ENCODE results near the gene STX19.
"Not testable (repeated sequence)": the region's sequence is repeated elsewhere in the genome, so short reads cannot be mapped to it uniquely, and the experiment has no call there.

The STX19 gene

DNA sequence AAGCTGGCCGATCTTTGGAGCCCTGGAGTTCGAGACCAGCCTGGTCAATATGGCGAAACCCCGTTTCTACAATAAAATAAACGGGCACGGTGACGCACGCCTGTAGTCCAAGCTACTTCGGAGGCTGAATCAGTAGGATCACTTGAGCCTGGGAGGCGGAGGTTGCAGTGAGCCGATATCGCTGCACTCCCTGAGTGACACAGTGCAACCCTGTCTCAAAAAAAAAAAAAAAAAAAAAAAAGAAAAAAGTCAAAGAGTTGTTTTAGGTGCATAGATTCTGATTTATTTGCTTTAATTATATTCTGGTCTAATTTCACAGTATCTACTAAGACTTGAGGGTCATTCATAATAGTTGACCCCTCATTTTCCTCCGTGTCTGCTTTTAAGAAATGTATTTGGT lies 46.7 kb downstream of the STX19 start:
- Histone ChIP-seq H3K27ac (no peak overlapping the region), H3K27me3 (ENCODE audit: insufficient read depth, low read depth, severe bottlenecking) (no peaks in the 10 kb centered on the region), H3K9me3 (ENCODE audit: severe bottlenecking) (no peaks in the 10 kb centered on the region), H3K4me3 (ENCODE audit: low read depth, low read length) (no peak overlapping the region), H3K36me3 (no peaks in the 10 kb centered on the region)
- TF ChIP-seq, protein P1, sequence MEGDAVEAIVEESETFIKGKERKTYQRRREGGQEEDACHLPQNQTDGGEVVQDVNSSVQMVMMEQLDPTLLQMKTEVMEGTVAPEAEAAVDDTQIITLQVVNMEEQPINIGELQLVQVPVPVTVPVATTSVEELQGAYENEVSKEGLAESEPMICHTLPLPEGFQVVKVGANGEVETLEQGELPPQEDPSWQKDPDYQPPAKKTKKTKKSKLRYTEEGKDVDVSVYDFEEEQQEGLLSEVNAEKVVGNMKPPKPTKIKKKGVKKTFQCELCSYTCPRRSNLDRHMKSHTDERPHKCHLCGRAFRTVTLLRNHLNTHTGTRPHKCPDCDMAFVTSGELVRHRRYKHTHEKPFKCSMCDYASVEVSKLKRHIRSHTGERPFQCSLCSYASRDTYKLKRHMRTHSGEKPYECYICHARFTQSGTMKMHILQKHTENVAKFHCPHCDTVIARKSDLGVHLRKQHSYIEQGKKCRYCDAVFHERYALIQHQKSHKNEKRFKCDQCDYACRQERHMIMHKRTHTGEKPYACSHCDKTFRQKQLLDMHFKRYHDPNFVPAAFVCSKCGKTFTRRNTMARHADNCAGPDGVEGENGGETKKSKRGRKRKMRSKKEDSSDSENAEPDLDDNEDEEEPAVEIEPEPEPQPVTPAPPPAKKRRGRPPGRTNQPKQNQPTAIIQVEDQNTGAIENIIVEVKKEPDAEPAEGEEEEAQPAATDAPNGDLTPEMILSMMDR (IDR thresholded peaks at IDR 0.05; ENCODE audit: low read depth, low read length) = no peak
- no peak for DNase-seq

DNA sequence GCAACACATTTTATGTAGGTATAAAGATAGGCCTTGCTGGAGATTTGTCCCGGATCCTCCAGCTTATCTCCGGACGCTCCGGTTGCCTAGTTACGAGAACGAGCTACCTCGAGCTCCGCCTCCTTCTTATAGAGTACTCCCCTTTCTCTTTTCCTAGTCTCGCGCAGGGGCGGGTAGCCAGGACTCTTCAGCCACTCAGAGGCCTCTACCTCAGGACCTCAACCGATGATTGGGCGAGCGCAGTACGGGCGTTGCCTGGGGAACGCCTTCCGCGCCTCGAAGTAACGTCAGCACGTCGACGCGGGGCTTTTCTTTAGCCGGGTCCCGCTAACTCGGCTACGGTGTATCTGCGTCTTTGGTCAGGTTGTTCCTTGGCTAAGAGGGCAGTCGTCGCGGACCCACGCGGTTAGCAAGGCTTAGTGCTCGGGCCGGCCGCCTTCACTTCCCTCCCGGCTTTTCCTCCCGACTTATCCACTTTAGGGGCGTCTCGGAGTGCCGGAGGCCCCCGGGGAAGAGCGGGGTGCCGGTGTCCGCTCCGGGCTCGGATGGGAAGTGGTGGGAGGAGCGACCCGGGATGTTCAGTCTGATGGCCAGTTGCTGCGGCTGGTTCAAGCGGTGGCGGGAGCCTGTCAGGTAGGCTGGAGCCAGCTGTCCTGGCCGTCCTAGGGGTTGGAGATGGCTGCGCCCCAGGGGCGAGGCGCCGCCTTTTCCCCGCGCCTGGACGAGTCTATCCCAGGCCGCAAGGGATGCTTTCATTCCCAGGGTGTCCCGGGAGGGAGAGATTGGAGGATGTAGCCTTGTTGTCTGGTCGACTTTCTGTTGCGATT lies 48.3 kb downstream of the STX19 start, which contains the start of gene ARL13B:
ARL13B (plus strand) TSS at position 306 of the 827 bp plus-strand sequence; CDS start at position 575, 269 bp downstream.
- Histone ChIP-seq H3K36me3 (no peaks in the 10 kb centered on the region), H3K4me3 (ENCODE audit: low read depth, low read length) (peak within 1 kb of the TSS; percentile 48), H3K27ac (peak within 1 kb of the TSS; percentile 92), H3K9me3 (ENCODE audit: severe bottlenecking) (no peaks in the 10 kb centered on the region), H3K27me3 (ENCODE audit: insufficient read depth, low read depth, severe bottlenecking) (no peaks in the 10 kb centered on the region)
- TF ChIP-seq, protein P1 (IDR thresholded peaks at IDR 0.05; ENCODE audit: low read depth, low read length) = no peak
- peak; percentile 98 for DNase-seq

DNA sequence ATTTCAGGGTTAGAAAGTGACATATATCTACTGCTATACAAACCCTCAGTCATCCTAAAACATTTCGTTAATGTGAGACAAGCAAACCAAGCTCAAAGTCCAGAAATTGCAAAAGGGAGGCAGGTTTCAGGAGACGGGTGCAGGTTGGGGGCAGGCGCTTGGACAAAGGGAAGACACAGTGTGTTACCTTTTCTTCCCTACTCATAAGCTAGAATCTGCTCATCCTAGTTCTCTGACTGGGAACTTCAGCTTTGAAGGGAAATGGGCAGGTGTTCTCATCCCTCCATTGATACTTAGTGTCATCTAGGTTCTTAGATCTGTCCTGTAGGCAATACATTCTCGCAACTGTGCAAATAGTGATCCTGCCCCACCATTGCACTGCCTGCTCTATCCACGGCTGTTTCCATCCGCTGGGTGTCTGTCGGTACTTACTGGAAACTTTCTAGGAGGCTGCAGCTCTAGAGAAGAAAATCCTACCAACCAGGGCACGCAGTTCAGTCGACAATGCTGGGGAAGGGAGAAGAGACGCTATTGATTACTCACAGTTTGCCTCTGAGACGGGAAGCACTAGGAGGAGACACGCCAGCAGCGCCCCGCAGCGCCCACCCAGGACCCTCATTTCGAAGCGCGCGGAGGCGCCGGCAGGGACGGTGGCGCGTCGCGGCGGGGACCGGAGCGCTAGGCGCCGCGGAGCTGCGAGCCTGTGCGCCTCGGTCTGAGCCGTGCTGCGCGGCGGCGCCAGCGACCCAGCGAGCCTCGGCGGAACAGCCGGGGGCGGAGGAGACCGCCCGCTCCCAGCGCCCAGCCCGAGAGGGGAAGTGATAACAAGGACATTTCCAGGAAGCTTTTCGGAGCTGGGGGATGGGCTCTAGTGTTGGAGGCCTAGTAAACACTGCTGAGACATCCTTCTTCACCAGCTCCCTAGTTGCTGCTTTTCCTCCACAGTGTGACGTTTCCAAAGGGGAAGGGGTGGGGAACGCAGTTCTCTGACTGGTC lies 55.0 kb downstream of the STX19 start, which contains the start of gene PROS1:
PROS1 (minus strand) TSS at position 766 of the 996 bp plus-strand sequence; CDS start at position 619, 147 bp downstream.
- peak; percentile 83 for DNase-seq
- Histone ChIP-seq H3K36me3 (no peaks in the 10 kb centered on the region), H3K4me3 (ENCODE audit: low read depth, low read length) (peak within 1 kb of the TSS; percentile 39), H3K27me3 (ENCODE audit: insufficient read depth, low read depth, severe bottlenecking) (no peaks in the 10 kb centered on the region), H3K9me3 (ENCODE audit: severe bottlenecking) (no peaks in the 10 kb centered on the region), H3K27ac (peak within 1 kb of the TSS; percentile 63)
- TF ChIP-seq, protein P1 (IDR thresholded peaks at IDR 0.05; ENCODE audit: low read depth, low read length) = peak; percentile 26; the same call in 1 of the 2 replicates

DNA sequence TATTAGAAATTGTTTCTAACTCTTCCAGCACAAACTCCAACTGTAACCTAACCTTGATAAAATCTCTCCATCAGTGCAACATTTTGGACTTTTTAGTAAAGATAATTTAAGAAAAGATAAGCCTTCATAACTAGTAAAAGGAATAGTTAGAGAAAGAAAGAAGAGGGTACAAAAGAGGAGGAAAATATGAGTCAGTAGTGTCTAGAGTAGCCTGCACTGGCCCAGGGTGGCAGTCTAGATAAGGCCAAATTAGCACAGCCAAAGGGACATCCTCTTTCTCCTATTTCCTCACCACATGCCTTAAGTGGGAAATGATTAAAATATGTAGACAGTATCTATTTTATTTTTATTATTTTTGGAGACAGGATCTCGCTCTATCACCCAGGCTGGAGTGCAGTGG lies 58.4 kb downstream of the STX19 start:
- DNase-seq = no peak
- no peaks in the 10 kb centered on the region for H3K27me3 ChIP-seq (ENCODE audit: insufficient read depth, low read depth, severe bottlenecking)
- no peak overlapping the region for H3K4me3 ChIP-seq (ENCODE audit: low read depth, low read length)
- TF ChIP-seq, protein P1 (IDR thresholded peaks at IDR 0.05; ENCODE audit: low read depth, low read length) = no peak
- no peaks in the 10 kb centered on the region for H3K36me3 ChIP-seq
- no peak overlapping the region for H3K27ac ChIP-seq
- no peaks in the 10 kb centered on the region for H3K9me3 ChIP-seq (ENCODE audit: severe bottlenecking)

DNA sequence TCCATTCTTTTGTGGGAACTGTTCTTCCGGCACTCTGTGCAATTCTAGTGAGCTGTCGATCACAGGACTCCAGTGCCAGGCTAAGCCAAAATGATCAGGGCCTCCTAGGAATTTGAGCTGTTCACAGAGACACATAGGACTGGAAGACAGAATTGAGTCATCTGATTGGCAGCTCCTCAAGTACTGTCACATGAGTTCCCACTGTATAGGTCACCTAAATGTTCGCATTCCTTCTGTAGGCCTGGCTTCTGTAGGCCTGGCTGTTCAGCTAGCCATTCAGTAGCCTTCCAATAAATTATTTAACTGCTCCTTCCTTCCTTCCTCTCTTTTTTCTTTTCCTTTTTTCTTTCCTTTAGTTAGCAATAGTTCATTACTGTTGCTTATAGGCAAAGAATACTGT lies 59.0 kb downstream of the STX19 start:
- no peaks in the 10 kb centered on the region for H3K9me3 ChIP-seq (ENCODE audit: severe bottlenecking)
- H3K27ac ChIP-seq = no peak overlapping the region
- H3K27me3 ChIP-seq (ENCODE audit: insufficient read depth, low read depth, severe bottlenecking) = no peaks in the 10 kb centered on the region
- no peaks in the 10 kb centered on the region for H3K36me3 ChIP-seq
- DNase-seq = no peak
- no peak overlapping the region for H3K4me3 ChIP-seq (ENCODE audit: low read depth, low read length)
- TF ChIP-seq, protein P1 (IDR thresholded peaks at IDR 0.05; ENCODE audit: low read depth, low read length) = no peak

DNA sequence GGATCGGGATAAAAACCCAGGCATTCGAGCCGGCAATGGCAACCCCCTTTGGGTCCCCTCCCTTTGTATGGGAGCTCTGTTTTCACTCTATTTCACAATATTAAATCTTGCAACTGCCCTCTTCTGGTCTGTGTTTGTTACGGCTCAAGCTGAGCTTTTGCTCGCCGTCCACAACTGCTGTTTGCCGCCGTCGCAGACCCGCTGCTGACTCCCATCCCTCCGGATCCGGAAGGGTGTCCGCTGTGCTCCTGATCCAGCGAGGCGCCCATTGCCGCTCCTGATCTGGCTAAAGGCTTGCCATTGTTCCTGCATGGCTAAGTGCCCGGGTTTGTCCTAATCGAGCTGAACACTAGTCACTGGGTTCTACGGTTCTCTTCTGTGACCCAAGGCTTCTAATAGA lies 63.3 kb downstream of the STX19 start:
- not testable (repeated sequence) for H3K27me3 ChIP-seq (ENCODE audit: insufficient read depth, low read depth, severe bottlenecking); H3K36me3 ChIP-seq; H3K9me3 ChIP-seq (ENCODE audit: severe bottlenecking); H3K27ac ChIP-seq; H3K4me3 ChIP-seq (ENCODE audit: low read depth, low read length); DNase-seq

Measured in WERI-Rb-1 (cell line).